CD4-positive, alpha-beta T cell treated with Interleukin-1 beta for 1 hour (primary cell): ENCODE measurements around the gene PSTPIP1.

Experiments used
- DNase-seq, 2 donors: peaks; one replicate each; pipeline ENCODE4 v3.0.0-alpha.2; 2020 to 2022

PSTPIP1 gene

DNA sequence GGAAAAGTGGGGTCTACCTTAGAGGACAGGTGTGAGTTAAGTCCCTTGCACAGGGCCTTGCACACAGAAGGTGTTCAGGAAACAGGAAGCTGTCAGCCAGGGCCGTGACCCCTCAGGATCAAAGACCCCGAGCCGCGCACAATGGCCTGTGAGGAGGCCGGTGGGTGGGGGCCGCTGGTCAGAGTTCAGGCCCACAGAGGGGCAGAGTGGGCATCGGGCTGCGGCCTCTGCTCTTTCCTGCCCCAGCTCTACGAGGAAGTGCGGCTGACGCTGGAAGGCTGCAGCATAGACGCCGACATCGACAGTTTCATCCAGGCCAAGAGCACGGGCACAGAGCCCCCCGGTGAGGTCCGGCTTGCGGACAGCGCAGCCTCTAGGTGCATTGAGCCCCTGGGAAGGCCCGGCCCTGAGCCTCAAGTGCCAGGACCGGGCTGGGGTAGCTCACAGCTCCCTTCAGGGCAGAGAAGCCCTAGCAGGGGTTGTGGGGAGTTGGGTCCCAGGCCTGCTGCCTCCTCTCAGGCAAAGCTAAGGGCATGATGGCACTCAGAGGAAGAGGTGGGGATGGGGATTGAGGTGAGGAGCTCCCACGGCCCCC, 37.2 kb downstream of the PSTPIP1 start:
- DNase-seq = no peak

- DNase-seq = no peak
Measured at GRCh38 chr15:77032647-77033416, 37.9 kb downstream of the PSTPIP1 start.

DNA sequence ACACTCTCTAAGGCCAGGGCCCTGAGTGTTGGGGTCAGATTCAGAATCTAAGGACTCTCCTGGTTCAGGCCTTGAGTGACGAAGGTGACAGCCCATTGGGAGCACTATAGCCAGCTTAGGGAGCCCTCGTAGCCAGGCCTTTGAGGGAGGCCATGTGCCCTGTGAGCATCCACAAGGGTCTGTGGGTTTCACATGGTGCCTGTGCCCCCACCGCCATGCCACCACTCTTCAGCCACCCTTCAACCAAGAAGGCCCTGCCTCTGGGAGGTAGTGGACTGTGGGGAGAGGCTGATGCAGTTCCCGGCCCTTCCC, 38.4 kb downstream of the PSTPIP1 start:
- no peak for DNase-seq

GRCh38 chr15:77033729-77034671, 39.1 kb downstream of the PSTPIP1 start:
- DNase-seq = no peak

DNA sequence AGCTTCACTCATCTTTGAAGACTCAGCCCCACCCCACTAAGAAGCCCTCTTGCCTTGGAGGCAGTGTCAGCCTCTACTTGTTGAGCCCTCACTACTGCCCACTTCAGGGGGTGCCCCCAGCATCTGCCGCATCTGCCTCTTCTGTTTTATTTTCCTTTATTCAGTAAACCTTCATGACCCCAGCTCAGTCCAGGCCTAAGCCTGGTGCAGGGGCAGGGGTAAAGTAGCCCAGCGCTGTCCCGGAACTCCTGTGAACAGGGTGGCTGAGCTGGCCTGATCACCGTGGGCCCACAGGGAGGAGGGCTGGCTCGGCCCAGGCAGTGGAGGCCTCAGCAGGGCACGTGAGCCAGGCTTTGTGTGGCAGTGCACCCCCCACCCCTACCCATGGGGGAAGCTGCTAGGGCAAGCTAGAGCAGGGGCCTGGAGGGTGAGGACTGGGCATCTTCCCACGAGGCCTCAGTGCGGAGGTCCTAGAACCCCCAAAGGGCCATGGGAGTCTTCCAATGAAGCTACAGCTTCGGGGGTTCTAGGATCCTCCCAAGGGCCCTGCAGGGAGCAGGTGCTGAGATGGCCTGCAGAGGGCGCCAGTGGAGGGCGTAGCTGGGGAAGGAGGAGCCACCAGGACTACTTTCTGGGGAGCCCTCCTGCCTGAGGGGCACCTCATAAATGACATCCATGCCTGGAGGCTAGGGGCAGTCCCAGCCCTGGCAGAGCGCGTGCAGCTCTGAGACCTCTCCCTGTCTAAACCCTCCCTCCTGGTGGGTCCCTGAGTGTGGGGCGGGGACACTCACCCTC, 40.0 kb downstream of the PSTPIP1 start:
- DNase-seq = peak; percentile 29 to 36

DNA sequence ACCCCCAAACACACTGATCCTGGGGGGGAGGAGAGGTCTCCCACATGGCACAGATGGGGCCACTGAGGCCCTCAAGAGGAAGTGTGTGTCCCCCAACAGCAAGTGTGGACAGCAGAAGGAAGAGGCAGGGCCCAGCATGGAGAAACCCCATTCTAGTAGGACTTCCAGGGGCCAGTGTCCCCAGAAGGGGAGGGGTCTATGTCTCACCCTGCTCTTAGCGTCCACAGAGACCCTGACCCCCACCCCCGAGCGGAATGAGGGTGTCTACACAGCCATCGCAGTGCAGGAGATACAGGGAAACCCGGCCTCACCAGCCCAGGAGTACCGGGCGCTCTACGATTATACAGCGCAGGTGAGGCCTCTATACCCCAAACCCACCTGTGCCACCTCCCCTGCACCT, 40.7 kb downstream of the PSTPIP1 start:
- no peak for DNase-seq

DNA sequence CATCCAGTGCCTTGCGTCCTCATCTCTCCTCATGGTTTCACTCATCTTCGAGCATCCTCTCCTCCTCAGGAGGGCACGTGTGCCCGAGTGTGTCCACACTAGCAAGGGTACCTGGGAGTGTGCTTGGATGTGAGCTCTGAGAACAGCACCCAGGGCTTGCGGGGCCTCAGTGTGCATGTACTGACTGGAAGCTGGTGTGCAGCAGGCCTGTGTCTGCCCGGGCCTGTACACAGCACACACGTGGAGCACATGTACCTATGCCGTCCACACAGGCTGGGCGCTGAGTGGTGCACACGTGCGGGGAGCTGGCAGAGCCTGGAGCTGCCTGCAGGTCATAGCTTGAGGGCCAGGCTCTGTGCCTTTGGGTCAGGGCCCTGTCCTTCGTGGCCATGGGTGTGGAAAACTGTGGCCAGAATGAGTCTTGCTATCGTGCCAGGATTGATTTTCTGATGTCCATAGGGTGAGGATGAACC, 41.1 kb downstream of the PSTPIP1 start:
- DNase-seq = no peak

DNA sequence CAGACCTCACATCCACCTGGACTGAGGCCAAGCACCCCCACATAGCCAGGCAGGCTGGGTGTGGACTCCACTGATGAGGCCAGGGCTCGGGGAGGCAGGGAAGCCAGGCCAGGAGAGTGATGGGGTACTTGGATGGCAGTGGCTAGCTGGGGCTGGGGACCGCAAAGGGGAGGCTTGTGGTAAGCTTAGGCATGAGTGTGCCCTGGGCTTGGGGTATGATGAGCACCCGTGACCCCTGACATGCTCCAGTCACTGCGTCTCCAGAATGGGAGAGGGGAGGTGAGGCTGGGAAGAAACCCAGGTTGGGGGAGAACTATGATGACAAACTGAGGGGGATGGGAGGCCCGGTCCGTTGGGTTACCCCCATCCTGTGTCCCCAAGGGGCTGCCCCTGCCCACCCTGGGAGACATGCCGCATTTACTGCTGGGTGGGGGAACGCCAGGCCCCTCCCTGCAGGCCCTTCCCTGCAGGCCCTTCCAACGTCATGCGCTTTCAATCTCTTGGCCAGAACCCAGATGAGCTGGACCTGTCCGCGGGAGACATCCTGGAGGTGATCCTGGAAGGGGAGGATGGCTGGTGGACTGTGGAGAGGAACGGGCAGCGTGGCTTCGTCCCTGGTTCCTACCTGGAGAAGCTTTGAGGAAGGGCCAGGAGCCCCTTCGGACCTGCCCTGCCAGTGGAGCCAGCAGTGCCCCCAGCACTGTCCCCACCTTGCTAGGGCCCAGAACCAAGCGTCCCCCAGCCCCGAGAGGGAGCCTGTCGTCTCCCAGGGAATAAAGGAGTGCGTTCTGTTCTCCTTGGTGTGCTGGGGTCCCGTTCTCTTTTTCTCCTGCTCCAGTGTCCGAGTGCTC, 41.8 kb downstream of the PSTPIP1 start:
- DNase-seq = no peak

- no peak for DNase-seq
Measured at GRCh38 chr15:77037388-77038209, 42.7 kb downstream of the PSTPIP1 start.

- DNase-seq = no peak
Measured at GRCh38 chr15:77038312-77039216, 43.6 kb downstream of the PSTPIP1 start.

DNA sequence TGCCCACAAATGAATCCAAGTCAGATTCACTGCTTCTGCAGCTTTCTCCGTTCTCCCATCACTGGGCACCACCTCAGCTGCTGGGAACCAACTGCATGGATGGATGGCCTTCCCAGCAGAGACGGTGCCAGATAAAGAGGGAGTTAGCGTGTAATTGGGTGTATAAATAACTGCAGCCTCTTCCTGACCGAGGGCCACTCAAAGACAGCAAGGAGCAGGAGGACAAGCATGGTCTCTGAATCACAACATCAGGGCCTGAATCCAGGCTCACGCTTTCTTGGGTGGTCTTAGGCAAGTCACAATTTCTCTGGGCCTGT, 44.2 kb downstream of the PSTPIP1 start:
- DNase-seq = no peak

DNA sequence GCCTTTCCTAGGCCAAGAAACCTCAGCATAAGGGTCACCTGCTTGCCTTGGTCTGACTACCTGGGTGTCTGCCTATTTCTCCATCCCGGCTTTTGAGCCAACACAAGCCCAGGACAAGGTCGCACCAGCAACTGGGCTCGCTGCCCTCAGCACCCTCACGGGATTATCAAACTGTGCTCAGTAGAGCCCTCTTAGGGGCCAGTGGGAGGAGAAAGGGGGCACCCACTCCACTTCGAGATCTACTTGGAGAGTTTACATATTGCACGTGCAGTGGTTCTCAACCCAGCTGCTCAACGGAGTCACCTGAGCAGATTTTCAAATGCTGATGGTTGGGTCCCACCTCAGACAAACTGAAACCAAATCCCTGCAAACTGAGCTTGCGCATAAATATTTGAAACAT, 44.9 kb downstream of the PSTPIP1 start:
- no peak for DNase-seq

DNA sequence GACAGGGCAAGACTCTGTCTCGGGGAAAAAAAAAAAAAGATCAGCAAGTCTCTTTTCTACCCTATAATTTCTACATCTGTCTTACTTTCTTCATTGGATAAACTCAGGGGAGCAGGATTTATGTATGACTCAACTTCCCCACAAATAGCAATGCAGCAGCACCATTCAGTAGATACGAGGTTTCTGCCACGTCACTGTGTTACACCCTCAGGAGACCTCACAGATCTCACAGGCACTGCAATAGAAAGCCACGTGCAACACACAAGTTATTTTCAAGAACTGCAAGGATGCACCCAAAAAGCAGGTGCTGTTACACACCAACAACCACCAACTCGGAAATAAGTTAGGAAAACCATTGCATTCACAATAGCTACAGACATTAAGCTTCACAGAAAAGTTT, 45.7 kb downstream of the PSTPIP1 start:
- no peak for DNase-seq

DNA sequence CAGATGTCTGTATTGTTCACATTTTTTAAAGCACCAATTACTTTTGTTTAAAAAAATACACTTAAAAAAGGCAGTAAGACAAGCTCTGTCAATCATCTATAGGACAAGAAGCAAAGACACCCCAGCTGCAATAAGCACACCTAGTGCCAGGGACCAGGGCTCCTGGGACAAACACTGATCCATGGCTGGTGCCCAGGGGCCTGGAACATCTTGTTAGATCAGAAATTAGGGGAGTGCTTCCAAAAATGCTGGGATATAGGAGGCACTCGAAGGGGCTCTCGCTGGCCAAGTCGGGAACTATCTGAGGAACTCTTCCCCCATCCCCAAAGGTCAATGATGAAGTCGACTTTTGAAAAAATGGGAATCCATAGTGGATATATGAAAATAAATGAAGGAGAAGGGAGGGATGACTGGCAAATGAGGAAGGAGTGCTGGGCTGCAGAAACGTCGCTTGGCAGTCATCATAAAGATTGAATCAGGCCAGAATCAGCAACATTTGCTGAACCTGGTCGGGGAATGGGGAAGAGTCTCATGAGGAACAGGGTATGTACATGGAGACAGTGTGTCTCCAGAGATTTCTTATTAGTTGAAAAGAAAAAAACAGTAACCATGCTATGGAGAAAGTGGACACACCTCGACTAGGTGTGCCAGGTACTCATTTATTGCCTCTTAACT, 47.5 kb downstream of the PSTPIP1 start:
- DNase-seq = no peak

DNA sequence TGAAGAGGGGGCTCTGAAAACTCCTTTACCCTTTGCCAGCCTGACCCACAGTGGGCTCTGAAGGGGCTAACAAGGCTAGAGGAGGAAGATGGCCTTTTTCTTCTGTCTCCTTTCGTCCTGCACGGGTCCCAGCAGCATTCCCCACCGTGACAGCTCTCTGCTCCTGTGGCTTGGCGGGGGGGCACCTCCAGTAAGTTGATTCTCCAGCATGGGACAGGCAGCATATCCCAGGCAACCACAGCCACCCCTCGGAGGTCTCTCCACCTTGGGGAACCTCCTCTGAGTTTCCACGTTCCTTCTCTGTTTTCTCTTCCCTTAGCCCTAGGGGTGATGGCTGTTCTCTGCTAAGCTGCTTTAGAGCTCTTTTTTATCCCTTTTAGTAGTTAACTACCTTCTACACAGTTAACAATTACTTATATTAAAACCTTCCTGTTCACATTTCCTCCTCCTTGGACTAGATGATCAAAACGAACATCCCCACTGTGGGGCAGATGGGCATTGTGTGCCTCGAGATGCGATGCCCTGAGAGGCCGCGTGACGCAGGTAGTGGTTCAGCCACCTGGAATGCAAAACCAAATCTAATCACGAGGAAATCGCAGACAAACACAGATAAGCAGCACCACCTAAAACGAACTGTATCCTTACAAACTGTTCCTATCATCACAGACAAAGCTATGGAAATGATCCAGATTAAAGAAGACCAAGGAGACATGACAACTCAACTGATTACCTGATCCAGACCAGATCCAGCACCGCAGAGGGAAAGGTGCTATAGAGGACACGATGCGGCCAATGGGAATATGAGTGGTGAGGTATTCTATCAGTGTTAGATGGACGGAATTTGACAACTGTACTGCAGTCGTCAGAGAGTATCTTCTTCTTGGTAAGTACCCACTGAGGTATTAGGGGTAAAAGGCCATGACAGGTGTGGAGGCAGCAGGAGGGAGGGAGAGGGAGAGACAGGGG, 48.3 kb downstream of the PSTPIP1 start:
- no peak for DNase-seq

DNA sequence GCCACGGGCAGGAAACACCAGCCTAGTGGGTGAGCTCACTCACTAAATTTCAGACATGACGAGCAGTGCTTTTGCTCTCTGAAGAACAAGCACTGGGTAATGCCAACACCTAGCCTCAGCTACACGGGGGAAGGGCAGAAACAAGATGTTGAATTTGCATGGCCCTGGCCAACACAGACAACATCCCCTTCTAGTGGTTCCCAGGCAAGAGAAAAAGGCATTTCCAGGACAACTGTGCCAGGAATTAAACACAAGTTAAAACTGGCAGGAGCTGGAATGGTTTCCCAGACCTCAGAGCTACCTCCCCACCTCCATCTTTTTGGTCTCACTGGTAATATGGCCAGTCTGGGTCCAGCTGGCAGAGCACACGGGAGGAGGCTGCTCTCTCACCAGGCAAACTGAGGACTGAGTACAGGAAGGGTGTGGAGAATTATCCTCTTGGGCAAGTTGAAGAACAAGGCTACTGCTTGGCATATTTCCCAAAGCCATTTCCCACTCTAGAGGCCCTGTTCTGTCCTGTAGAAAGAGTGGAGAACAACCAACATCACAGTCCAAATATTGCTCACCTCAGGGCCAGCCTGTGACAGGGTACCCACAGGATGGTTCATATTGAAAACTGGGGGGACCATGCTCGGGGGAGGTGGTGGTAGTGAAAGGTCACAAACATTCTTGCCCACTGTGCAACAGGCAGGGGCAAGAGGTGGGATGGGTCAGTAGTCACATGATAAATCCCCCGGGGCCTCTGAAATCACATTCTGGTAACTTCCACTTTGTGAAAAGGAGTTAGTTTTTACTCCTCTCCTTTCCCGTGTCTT, 49.5 kb downstream of the PSTPIP1 start:
- no peak for DNase-seq

DNA sequence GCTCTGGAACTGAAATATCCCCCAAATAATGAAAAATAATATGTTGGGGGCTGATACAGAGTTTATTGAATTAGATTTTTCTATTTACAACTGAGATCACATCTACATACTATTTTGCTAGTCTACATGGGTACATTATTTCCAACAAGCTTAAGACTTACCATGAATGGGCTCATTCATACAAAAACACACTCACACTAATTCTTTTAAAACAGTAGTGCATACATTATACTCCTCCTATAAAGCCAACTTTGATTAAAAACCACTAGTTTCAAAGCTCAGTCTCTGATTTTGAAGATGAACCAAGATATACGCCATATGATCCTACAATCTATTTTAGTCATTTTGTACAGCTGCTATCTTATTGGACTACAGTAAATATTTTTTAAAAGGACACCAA, 51.1 kb downstream of the PSTPIP1 start:
- DNase-seq = no peak
